Renal cortex interstitium (tissue), 11 donors: ENCODE measurements around the gene PIH1D1. TPM values are rescaled to one million over a fixed set of nuclear protein-coding genes. Genes with fewer than 3 reads are reported as not detected.

Source experiments
- DNase-seq, 11 donors: peaks; one replicate each; pipeline ENCODE4 v3.0.0-alpha.2; 2013; ENCODE audit warnings: low read depth in 9 of 11, low spot score in 4 of 11; ENCODE audit errors: extremely low read depth in 1 of 11
- polyA plus RNA-seq, 3 donors: library from polyadenylated mRNA; unstranded; fragments of 120-200 nt; gene quantifications; one replicate each; pipeline ENCODE4 v1.2.1, GENCODE V29; 2013; ENCODE audit not compliant: insufficient read length in 3 of 3

Gene PIH1D1
- polyA plus RNA-seq, 3 donors, result 85.0 to 102 (median 91.3) TPM

DNA sequence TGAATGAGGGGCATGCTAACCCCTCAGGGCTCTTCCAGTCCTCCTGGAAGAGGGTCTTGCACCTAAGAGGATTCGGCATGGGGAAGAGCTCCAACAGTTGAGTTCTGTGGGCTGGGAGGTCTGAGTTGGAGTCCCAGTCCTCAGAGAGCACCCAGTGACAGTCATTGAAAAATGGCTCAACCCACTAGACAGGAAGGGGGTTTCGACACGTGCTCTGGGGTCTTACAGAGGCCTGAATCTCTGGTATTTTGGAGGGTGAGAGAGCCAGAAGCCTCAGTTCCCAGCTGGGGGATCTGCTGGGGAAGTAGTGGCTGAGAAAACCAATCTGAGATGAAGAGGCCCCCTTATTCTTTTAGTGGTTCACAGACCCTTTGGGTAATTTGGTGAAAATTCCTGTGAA is 37.4 kb downstream of the PIH1D1 start:
- DNase-seq, result no peak

DNA sequence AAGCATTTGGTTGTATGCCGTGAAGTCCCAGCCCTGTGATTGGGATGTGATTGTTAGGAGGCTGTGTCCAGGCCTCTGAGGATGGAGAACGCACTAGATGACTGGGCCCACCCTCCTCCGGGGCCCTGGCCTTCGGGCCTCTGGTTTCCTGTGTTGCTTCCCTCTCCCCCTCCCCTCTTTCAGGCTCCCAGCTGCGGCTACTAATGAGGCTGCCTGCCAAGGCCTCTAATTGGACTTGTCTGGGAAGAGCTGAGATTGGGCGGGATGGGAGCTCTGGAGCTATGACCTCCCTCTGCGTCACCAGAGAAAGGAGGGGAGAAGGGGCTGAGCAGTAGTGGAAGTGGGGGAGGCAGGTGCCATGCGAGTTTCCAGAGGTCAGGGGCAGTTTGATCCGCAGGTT is 38.3 kb downstream of the PIH1D1 start:
- DNase-seq, result peak; percentile 61 to 85 (median 70)

DNA sequence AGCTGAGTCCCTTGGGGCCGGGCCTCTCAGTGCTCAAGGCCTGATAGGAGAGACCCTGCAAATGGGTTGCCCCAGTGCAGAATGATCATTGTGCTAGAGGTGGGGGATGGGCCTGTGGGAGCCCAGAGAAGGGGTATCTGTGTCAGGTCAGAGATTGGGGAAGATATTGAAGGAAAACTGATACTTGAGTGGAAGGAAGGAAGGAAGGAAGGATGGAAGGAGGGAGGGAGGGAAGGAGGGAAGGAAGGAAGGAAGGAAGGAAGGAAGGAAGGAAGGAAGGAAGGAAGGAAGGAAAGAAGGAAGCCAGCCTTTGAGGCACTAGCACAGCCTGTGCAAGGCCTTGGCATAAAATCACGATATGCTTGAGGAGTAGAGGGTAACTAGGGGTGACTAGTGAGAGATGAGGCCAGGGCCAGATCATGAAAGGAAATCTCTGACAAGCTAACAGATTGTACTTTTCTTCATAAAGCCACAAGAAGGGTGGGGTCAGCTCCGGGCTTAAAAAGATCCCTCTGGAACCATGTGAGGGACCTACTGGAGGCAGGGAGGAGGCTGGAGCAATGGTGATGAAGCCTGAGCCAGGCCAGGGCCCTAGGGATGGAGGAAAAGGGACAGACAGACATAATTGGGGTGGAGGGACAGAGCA is 39.8 kb downstream of the PIH1D1 start:
- no peak for DNase-seq

DNA sequence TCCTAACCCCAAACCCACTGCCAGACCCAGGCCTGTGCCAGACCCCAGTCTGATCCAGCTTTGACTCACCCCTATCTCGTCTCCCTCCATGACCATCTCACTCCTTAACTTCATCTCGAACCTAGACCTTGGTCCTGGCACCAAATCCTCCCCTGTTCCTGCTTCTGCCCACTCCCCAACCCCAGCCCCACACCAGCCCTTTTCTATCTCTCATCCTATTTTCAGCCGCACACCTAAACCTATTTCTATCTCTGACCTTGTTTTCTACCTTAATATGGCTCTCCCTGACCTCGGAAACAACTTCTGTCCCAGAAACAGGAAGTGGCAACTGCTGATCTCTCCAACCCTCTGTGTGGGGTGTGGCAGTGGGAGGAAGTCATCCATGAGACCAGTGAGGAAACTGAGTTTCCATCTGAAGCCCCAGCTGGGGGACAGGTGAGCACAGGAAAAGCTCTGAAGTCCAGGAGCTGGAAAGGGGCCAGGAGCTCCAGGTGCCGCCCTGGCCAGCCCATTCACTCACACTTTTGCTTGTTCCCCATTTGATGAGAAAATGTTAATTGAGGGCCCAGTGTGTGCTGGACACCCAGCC is 42.1 kb downstream of the PIH1D1 start:
- DNase-seq, result no peak

DNA sequence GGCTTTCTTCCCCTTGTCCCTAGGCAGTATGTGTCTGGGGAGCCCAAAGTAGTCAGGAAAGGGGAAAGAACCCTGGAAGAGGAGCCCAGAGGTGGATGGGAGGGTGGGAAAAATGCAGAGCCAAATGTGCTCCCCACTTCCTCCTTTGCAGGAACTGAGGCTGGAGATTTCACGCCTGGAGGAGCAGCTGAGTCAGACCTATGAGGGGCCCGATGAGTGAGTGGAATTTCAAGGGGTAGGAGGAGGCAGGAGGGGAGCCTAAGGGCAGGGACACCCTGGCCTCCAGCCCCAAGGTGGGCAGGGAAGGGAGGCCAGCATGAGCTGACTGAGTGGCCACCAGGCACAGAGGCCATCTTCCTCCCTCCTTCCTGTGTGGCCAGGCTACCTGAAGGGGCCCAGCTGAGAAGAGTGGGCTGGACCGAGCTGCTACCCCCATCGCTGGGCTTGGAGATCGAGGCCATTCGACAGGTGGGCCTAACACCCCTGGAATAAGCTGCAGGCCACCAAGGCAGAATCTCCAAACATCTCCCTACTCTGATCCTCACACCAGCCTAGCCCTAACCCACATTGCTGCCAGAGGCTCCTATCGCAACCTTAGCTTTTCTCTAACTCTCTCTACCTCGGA is 42.7 kb downstream of the PIH1D1 start:
- DNase-seq, result no peak

DNA sequence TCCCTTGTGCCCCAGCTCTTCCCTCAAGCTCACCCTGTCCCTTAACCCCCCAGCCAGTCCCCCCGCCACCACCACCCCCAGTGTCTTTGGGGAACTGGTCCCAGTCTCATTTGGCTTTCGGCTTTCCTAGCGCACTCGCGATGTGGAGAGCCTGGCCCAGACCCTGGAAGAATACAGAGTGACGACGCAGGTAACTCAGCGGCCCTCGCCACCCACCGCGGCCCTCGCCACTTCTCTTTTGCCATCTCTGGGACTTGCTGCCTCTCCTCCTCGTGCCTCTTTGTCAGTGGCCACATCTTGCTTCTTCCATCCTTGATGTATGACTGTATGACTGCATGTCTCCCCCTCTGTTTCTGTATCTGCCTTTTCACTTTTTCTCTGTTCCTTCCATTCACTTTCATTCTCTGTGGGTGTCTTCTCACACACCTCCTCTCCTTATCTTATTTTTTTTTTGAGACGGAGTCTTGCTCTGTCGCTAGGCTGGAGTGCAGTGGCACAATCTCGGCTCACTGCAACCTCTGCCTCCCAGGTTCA is 44.1 kb downstream of the PIH1D1 start:
- DNase-seq, result no peak

DNA sequence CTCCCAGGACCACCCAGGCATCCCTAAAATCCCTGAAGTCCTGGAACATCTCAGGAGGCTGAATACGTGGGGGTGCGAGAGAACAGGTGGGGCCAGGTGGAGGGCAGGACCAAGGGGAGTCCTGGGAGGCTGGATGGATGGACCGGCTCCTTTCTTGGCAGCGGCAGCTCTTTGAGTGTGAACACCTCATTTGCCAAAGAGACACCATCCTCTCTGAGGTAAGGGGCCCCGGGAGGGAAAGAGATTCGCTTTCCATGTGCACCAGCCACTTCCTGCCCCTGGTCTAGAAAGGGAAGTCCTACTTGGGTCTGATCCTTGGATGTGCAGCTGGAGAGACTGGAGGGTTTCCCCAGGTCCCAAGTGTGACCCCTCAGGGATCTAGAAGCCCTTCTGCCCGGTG is 44.5 kb downstream of the PIH1D1 start:
- no peak for DNase-seq

DNA sequence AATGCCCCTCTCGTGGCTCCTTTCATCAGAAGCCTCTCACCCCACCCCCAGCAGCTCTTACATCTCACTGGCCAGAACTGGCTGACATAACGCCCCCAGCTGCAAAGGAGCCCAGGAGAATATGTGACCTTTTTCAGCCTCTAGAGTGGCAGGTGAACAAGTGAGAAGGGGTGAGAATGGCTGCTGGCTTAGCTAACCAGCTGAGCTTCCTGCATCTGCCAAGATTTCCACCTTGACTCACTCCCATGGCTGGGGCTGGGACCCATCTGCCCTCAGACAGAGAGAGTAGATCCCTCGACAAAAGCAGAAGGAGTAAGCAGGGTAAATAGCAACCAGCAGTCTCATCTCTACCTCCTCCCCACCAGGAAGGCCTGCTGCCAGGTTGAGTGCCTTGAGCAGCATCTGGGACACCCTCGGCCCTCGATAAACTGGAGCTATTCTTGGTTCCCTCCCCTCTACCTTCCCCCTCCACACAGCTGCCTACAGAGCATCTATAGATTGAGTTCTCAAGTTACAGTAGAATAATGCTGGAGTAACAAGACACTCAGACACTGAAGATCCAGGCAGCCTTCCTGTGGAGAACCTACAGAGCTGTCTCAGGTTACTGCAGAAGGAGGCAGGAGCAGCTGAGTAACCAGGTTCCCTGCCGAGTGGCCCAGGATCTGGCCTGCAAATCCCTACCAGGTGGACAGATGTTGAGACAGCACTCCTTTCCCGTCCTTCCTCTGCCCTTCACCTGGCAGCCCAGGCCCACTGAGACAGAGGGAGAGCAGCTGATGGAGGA is 48.0 kb downstream of the PIH1D1 start:
- DNase-seq, result peak in 3 of 11 donors; percentile 41 to 76 (median 58)

DNA sequence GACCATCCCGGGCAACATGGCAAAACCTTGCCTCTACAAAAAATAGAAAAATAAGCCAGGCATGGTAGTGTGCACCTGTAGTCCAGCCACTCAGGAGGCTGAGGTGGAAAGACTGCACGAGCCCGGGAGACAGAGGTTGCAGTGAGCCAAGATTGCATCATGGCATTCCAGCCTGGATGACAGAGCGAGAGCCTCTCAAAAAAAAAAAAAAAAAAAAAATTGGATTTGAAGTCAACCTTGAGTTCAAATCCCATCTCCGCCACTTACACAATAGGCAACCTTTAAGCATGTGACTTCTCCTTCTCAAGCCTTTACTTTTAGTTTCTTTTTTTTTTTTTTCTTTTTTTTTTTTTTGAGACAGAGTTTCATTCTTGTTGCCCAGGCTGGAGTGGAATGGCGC is 51.6 kb downstream of the PIH1D1 start:
- DNase-seq, result no peak

DNA sequence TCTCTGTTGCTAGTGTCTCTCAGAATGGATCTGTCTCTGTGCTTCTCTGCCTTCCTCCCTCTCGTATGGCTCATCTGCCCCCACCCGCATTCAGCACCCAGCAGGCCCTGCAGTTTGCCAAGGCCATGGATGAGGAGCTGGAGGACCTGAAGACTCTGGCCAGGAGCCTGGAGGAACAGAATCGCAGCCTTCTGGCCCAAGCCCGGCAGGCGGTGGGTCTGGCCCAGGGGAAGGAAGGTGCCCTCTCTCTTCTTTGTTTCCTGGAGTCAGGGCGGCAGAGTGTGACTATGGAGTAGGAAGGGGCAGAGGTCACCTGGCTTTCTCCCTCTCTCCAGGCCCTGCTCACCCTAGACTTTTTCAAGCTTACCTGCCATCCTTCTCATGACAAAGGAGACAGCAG is 52.7 kb downstream of the PIH1D1 start:
- no peak for DNase-seq

DNA sequence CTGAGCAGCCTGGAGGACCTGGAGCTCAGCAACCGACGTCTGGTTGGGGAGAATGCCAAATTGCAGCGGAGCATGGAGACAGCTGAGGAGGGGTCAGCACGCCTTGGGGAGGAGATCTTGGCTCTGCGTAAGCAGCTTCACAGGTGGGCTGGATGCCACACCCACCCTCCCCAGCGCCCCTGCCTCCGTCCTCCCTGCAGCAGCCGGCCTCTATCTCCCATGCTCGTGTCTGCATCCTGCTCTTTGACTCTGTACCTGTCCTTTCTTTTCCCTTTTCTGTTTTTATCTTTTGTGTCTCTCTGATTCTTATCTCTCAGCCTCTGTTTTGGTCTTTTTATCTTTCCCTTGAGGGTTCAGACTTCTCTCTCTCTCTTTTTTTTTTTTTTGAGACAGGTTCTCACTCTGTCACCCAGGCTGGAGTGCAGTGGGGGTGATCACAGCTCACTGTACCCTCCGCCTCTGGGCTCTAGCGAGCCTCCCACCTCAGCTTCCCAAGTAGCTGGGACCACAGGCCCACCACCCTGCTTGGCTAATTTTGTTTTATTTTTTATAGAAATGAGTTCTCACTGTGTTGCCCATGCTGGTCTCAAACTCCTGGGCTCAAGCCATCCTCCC is 53.5 kb downstream of the PIH1D1 start:
- no peak for DNase-seq

DNA sequence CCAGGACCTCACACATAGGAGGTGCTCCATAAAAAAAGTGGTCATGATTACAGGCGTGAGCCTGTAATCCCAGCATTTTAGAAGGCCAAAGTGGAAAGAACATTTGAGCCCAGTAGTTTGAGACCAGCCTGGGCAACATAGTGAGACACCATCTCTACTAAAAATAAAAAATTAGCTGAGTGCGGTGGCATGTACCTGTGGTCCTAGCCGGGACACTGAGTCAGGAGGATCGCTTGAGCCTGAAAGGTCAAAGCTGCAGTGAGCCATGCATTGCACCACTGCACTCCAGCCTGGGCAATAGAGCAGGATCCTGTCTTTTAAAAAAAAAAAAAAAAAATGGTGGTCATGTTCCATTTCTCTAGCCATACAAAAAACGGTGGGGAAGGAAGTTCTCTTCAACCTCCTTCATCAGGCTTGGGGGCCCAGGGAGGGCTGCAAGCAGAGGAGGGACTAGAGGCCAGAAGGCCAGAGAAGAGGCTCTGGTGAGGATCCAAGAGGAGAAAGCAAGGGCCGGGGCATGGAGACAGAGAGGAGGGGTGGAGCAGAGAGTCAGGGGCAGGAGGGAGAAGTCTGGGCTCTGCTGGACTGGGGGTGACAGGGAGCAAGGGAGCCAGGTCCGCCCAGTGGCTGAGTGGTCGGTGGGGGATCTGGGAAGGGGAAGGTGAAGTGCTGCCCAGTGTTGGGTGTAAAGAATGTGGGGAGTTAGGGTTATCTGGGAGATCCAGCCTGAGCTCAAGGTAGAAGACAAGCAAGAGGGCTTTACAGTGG is 54.7 kb downstream of the PIH1D1 start:
- DNase-seq, result no peak

Other genes with a start within 250 kb of the PIH1D1 start
- 1 to 10 TPM; 2.5 to 5.3 (median 3.1) TPM for gene SLC6A16, start 126.6 kb downstream of the PIH1D1 start, polyA plus RNA-seq
- gene CD37, start 116.4 kb downstream of the PIH1D1 start, polyA plus RNA-seq, result 10 to 100 TPM; 34.0 to 49.0 (median 34.6) TPM
- 100 to 1,000 TPM in 1 of 3 donors, 10 to 100 TPM in 2; 88.2 to 114 (median 93.0) TPM for gene TEAD2, start 89.4 kb downstream of the PIH1D1 start, polyA plus RNA-seq
- 1 to 10 TPM; 4.0 to 6.4 (median 5.1) TPM for gene DKKL1, start 87.9 kb downstream of the PIH1D1 start, polyA plus RNA-seq
- gene KASH5, start 63.6 kb downstream of the PIH1D1 start, polyA plus RNA-seq, result under 1 TPM; 0.14 to 0.57 (median 0.45) TPM
- gene PTH2, start 28.4 kb downstream of the PIH1D1 start, polyA plus RNA-seq, result not detected
- gene GFY, start 26.4 kb downstream of the PIH1D1 start, polyA plus RNA-seq, result not detected
- gene SLC17A7, start 10.3 kb downstream of the PIH1D1 start, polyA plus RNA-seq, result under 1 TPM; 0.19 to 0.47 (median 0.33) TPM
- gene ALDH16A1, start 1.4 kb upstream of the PIH1D1 start, polyA plus RNA-seq, result 10 to 100 TPM; 14.4 to 27.7 (median 26.4) TPM
- gene FLT3LG, start 22.4 kb upstream of the PIH1D1 start, polyA plus RNA-seq, result 1 to 10 TPM; 2.5 to 4.4 (median 3.2) TPM
- gene RPL13A, start 35.8 kb upstream of the PIH1D1 start, polyA plus RNA-seq, result 1,000 to 10,000 TPM; 2,269 to 2,915 (median 2,804) TPM
- 1,000 to 10,000 TPM; 2,058 to 2,977 (median 2,724) TPM for gene RPS11, start 44.6 kb upstream of the PIH1D1 start, polyA plus RNA-seq
- 100 to 1,000 TPM; 225 to 312 (median 227) TPM for gene FCGRT, start 60.8 kb upstream of the PIH1D1 start, polyA plus RNA-seq
- gene RCN3, start 76.2 kb upstream of the PIH1D1 start, polyA plus RNA-seq, result 10 to 100 TPM; 13.1 to 24.6 (median 23.3) TPM
- gene NOSIP, start 128.7 kb upstream of the PIH1D1 start, polyA plus RNA-seq, result 10 to 100 TPM; 61.9 to 75.9 (median 67.5) TPM
- 1 to 10 TPM; 5.8 to 6.8 (median 5.9) TPM for gene PRRG2, start 129.5 kb upstream of the PIH1D1 start, polyA plus RNA-seq
- gene PRR12, start 139.4 kb upstream of the PIH1D1 start, polyA plus RNA-seq, result 10 to 100 TPM; 17.0 to 30.2 (median 28.6) TPM
- gene RRAS, start 188.3 kb upstream of the PIH1D1 start, polyA plus RNA-seq, result 10 to 100 TPM; 20.6 to 28.9 (median 24.9) TPM
- 10 to 100 TPM; 28.4 to 44.1 (median 43.4) TPM for gene SCAF1, start 190.4 kb upstream of the PIH1D1 start, polyA plus RNA-seq
- 10 to 100 TPM; 36.8 to 92.3 (median 57.7) TPM for gene IRF3, start 214.0 kb upstream of the PIH1D1 start, polyA plus RNA-seq
- gene BCL2L12, start 214.1 kb upstream of the PIH1D1 start, polyA plus RNA-seq, result 10 to 100 TPM; 21.0 to 31.6 (median 28.0) TPM
- 100 to 1,000 TPM; 198 to 261 (median 228) TPM for gene PRMT1, start 225.5 kb upstream of the PIH1D1 start, polyA plus RNA-seq
- gene ADM5, start 237.8 kb upstream of the PIH1D1 start, polyA plus RNA-seq, result 1 to 10 TPM; 1.1 to 1.6 (median 1.5) TPM
- 10 to 100 TPM in 2 of 3 donors, 1 to 10 TPM in 1; 8.0 to 12.8 (median 11.1) TPM for gene CPT1C, start 239.3 kb upstream of the PIH1D1 start, polyA plus RNA-seq